Sigmoid colon (tissue), 7 donors: ENCODE measurements around the gene PIGB. TPM values are rescaled to one million over a fixed set of nuclear protein-coding genes. Genes with fewer than 3 reads are reported as not detected.

Source experiments
- DNase-seq: peaks from one replicate; pipeline ENCODE4 v3.0.0-alpha.2; 2019
- H3K27ac ChIP-seq, 4 donors: fragments of 200-600 bp; sonication (generic); one replicate each; pipeline ENCODE4 v1.5.1; 2016 to 2019; ENCODE audit warnings: mild to moderate bottlenecking in 1 of 4
- H3K27me3 ChIP-seq, 3 donors: fragments of 200-600 bp; sonication (generic); one replicate each; pipeline ENCODE4 v1.5.1; 2019; ENCODE audit warnings: mild to moderate bottlenecking in 1 of 3
- H3K36me3 ChIP-seq, 4 donors: fragments of 200-600 bp; sonication (generic); one replicate each; pipeline ENCODE4 v1.5.1; 2016 to 2019
- H3K4me1 ChIP-seq, 4 donors: fragments of 200-600 bp; sonication (generic); one replicate each; pipeline ENCODE4 v1.5.1; 2017 to 2019
- H3K4me3 ChIP-seq, 4 donors: fragments of 200-600 bp; sonication (generic); one replicate each; pipeline ENCODE4 v1.5.1; 2017 to 2019; ENCODE audit warnings: mild to moderate bottlenecking in 2 of 4, moderate library complexity in 1 of 4
- H3K9me3 ChIP-seq, 4 donors: fragments of 200-600 bp in 3 of 4; sonication (generic) in 3 of 4; one replicate each; pipeline versions ENCODE4 v1.5.1 to v1.6.1; 2013 to 2019
- EP300 ChIP-seq, 4 donors: sonication (generic); formaldehyde crosslinking; IDR thresholded peaks; one replicate each; pipeline ENCODE4 v1.6.1; 2017; ENCODE audit warnings: antibody characterized with exemption in 4 of 4
- POLR2A ChIP-seq, 2 donors: fragments of 450-650 bp; IDR thresholded peaks; one replicate each; pipeline ENCODE4 v1.6.1; 2016; ENCODE audit warnings: antibody characterized with exemption in 2 of 2, mild to moderate bottlenecking in 2 of 2, moderate library complexity in 2 of 2
- POLR2AphosphoS5 ChIP-seq, 4 donors: sonication (generic); formaldehyde crosslinking; IDR thresholded peaks; one replicate each; pipeline ENCODE4 v1.6.1; 2017; ENCODE audit warnings: antibody characterized with exemption in 4 of 4
- WGBS, 2 donors: extraction: QIAGEN DNeasy Blood & Tissue Kit; methylation state at CpG; one replicate each; pipeline ENCODE4 v1.1.7; 2013; 5-methylcytosine and 5-hydroxymethylcytosine counted together
- intact Hi-C: fragments of 100-400 bp; cut with DNase I; formaldehyde crosslinking; loops from one replicate; pipeline ENCODE4 v1.15.1; 2023
- polyA plus RNA-seq, 3 donors: library from polyadenylated mRNA; stranded (reverse); fragments of 200-250 nt; gene quantifications; one replicate each; pipeline ENCODE4 v1.2.3, GENCODE V29; 2013
- total RNA-seq, 4 donors: library from RNA; depleted of rRNA; stranded (reverse); fragments of >200 nt; gene quantifications; one replicate each; pipeline ENCODE4 v1.1.0, GENCODE V29; 2016
- TF ChIP-seq, protein P1 (sequence below), 4 experiments: fragments of 450-650 bp in 3 of 4; fragments of 200-600 bp in 1 of 4; IDR thresholded peaks; one replicate each; pipeline ENCODE4 v1.5.1; 2016 to 2019; ENCODE audit warnings: antibody characterized with exemption in 4 of 4, mild to moderate bottlenecking in 3 of 4, moderate library complexity in 2 of 4
- donor health status: healthy with polysubstance abuse.
- donor health status: Bipolar disorder and iron deficiency.
- donor health status: healthy.

The PIGB gene
- total and polyA plus RNA-seq, 7 donors = 3.9 to 13.6 (median 6.3) TPM

DNA sequence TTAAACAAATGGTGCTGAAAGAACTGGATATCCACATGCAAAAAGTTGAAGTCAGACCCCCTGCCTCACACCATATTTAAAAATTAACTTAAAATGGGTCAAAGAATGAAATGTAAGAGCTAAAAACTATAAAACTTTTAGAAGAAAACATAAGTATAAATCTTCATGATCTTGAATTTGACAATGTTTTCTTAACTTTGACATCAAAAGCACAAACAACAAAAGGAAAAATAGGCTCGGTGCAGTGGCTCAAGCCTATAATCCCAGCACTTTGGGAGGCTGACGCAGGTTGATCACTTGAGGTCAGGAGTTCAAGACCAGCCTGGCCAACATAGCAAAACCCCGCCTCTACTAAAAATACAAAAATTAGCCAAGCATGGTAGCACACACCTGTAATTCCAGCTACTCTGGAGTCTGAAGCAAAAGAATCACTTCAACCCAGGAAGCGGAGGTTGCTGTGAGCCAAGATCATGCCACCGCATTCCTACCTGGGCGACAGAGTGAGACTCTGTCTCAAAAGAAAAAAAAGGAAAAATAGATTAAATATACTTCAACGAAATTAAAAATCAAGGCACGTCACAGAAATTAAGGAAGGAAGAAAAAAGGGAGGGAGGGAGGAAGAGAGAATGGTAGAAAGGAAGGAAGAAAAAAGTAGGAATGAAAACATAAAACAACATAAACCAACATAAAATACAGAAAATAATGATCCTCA is 30.9 kb upstream of the PIGB start:
- Histone ChIP-seq H3K9me3 (no peaks in the 10 kb centered on the region), H3K4me3 (peak overlapping the region in 2 of 4 donors; percentile 79 to 80), H3K4me1 (peaks cover 0 to 19% (median 6%) of the 10 kb centered on the region in 4 donors), H3K27ac (peak overlapping the region in 3 of 4 donors; percentile 91 to 95 (median 92)), H3K36me3 (no peaks in the 10 kb centered on the region), H3K27me3 (no peaks in the 10 kb centered on the region)
- DNase-seq = no peak
- WGBS, 2 donors = 86 to 89% methylated on average over 8 of the region's 8 CpGs
- TF ChIP-seq POLR2AphosphoS5 (IDR thresholded peaks at IDR 0.05) (no peak), EP300 (IDR thresholded peaks at IDR 0.05) (no peak), POLR2A (IDR thresholded peaks at IDR 0.05) (no peak)
- TF ChIP-seq, protein P1, sequence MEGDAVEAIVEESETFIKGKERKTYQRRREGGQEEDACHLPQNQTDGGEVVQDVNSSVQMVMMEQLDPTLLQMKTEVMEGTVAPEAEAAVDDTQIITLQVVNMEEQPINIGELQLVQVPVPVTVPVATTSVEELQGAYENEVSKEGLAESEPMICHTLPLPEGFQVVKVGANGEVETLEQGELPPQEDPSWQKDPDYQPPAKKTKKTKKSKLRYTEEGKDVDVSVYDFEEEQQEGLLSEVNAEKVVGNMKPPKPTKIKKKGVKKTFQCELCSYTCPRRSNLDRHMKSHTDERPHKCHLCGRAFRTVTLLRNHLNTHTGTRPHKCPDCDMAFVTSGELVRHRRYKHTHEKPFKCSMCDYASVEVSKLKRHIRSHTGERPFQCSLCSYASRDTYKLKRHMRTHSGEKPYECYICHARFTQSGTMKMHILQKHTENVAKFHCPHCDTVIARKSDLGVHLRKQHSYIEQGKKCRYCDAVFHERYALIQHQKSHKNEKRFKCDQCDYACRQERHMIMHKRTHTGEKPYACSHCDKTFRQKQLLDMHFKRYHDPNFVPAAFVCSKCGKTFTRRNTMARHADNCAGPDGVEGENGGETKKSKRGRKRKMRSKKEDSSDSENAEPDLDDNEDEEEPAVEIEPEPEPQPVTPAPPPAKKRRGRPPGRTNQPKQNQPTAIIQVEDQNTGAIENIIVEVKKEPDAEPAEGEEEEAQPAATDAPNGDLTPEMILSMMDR (IDR thresholded peaks at IDR 0.05) = no peak
- intact Hi-C loops = no loop called here

DNA sequence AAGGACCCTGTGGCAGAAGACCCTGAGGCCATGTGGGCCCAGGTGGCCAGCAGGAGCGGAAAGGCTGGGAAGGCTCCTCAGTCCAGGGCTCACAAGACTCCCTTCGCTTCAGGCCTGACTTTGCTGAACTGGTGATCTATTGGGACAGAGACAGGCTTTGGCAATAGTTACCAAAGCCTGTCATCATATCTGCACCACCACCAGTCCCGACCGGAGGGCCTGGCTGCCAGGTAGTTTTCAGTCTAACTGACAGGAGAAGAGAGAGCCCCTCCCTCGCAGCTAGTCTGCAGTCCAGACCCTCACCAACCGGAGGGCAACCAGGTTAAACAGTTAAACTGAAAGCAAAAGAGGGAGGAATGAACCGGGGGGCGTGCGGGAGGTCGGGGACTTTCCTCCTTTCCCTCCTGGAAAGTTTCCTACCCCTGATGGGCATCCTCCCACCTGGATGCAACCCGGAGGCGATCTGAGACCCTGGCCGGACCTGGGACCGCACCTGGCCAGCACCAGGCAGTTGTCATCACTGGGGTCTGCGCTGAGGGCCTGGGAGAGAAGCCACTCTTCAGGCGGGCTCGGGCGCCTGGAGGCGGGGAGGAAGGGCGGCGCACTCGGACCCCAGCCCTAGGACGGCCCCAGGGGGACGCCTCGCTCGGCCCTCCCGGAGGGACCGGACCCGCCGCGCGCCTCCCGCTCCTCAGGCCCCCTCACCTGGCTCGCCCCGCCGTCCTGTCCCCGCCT is 29.8 kb upstream of the PIGB start:
- no peaks in the 10 kb centered on the region for H3K9me3 ChIP-seq
- 1 to 3% methylated on average over 37 of the region's 37 CpGs for WGBS, 2 donors
- TF ChIP-seq EP300 (IDR thresholded peaks at IDR 0.05) (no peak), POLR2A (IDR thresholded peaks at IDR 0.05) (no peak), POLR2AphosphoS5 (IDR thresholded peaks at IDR 0.05) (peak in 2 of 4 donors; percentile 3 to 13)
- TF ChIP-seq, protein P1 (IDR thresholded peaks at IDR 0.05) = no peak
- peak overlapping the region; percentile 91 to 95 (median 92) for H3K27ac ChIP-seq
- peak; percentile 72 for DNase-seq
- H3K36me3 ChIP-seq = no peaks in the 10 kb centered on the region
- H3K4me1 ChIP-seq = peaks cover 0 to 19% (median 6%) of the 10 kb centered on the region in 4 donors
- H3K4me3 ChIP-seq = peak overlapping the region; percentile 78 to 85 (median 80)
- no peaks in the 10 kb centered on the region for H3K27me3 ChIP-seq
- intact Hi-C loops = no loop called here

DNA sequence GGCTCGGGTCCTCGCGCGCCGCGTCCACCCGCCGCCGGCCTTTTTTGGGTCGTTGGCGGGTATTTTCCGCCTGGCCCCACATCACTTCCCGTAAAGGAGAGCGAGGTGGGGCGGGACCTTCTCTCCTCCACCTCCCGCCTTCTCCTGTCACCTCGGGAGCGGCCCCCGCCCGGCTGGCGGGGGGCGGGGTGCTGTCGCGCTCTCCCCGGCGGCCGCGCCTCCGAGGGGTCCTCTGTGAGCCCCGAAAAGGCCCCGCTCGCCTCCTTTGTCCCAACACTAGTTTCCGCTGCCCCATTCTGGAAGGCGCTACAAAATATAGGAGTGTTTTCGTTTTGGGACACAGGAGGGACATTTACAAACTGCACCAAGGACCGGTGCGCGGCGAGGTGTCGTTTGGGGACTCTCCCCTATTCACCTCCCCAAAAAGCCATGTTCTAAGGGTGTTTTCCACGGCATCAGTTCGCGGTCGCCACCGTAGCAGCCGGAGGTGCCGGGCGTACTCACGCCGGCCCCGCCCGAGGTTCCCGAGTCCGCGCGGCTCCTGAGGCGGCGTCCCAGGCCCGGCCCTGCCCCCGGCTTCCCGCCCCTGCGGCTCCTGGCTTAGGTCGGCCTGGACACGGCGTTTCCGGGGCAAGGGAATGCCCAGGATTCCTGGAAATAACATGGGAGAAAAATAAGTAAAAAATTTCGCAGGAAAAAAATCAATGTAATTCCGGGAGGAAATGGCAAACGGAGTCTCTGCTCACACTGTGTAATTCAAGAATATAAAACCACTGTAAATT is 29.1 kb upstream of the PIGB start, which contains the start of gene RAB27A:
Gene RAB27A, minus strand, starts transcription at position 68 of the 782 bp plus-strand sequence. CDS start 54,879 bp downstream, outside the sequence.
- TF ChIP-seq EP300 (IDR thresholded peaks at IDR 0.05) = peak in 1 of 4 donors; percentile 3
- TF ChIP-seq POLR2A (IDR thresholded peaks at IDR 0.05) = no peak
- TF ChIP-seq, protein P1 (IDR thresholded peaks at IDR 0.05) = no peak
- TF ChIP-seq POLR2AphosphoS5 (IDR thresholded peaks at IDR 0.05) = peak in 2 of 4 donors; percentile 29 to 48
- H3K9me3 ChIP-seq = no peaks in the 10 kb centered on the region
- peaks cover 0 to 15% (median 6%) of the 10 kb centered on the region in 4 donors for H3K4me1 ChIP-seq
- peak within 1 kb of the TSS; percentile 78 to 85 (median 80) for H3K4me3 ChIP-seq
- intact Hi-C loops = loop anchor here (1.0 to 5.0 kb wide), 2 partner anchors 73 to 93 kb away; partner anchors contain the start of gene RSL24D1
- no peaks in the 10 kb centered on the region for H3K36me3 ChIP-seq
- 0% methylated on average over 69 of the region's 69 CpGs for WGBS, 2 donors
- peak within 1 kb of the TSS; percentile 91 to 95 (median 92) for H3K27ac ChIP-seq
- no peaks in the 10 kb centered on the region for H3K27me3 ChIP-seq
- DNase-seq = peak; percentile 85

- TF ChIP-seq EP300 (IDR thresholded peaks at IDR 0.05) = no peak
- TF ChIP-seq, protein P1 (IDR thresholded peaks at IDR 0.05) = peak; percentile 67 to 85 (median 78)
- Histone ChIP-seq H3K27me3 (no peaks in the 10 kb centered on the region), H3K4me1 (peaks cover 0 to 15% (median 6%) of the 10 kb centered on the region in 4 donors), H3K4me3 (peak overlapping the region; percentile 78 to 85 (median 80)), H3K9me3 (no peaks in the 10 kb centered on the region), H3K36me3 (no peaks in the 10 kb centered on the region), H3K27ac (peak overlapping the region; percentile 91 to 95 (median 92))
- DNase-seq = peak; percentile 92
- intact Hi-C loops = loop anchor here (1.0 to 5.0 kb wide), 2 partner anchors 73 to 93 kb away; partner anchors contain the start of gene RSL24D1
- 18 to 24% methylated on average over 17 of the region's 17 CpGs for WGBS, 2 donors
Observed at GRCh38 chr15:55290528-55291057, 28.4 kb upstream of the PIGB start.
